ENCODE measurements around the gene NXT1.

DNA sequence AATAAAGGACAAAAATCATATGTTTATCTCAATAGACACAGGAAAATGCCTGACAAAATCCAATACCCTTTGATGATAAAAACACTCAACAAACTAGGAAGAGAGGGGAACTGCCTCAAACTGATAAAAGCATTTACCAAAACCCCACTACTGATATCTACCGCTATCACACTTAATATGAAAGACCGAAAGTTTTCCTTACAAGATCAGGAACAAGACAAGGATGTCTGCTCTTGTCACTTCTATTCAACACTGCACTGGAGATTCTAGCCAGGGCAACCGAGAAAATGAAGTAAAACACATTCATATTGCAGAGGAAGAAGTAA lies 36.5 kb downstream of the NXT1 start:
- TF ChIP-seq CTCF (conservative IDR thresholded peaks at IDR 0.05; ENCODE audit: low read length) (no peak), EZH2phosphoT487 (IDR thresholded peaks at IDR 0.05; ENCODE audit: borderline replicate concordance, low read depth, low read length) (no peak)
